Stimulated activated CD8-positive, alpha-beta memory T cell treated with anti-CD3 and anti-CD28 coated beads, Interleukin-15, amount 100 ng/mL, for 24 hours (primary cell): ENCODE measurements around the gene PPP4R1.
"Not testable (repeated sequence)": the region's sequence is repeated elsewhere in the genome, so short reads cannot be mapped to it uniquely, and the experiment has no call there.

Experiments used
- DNase-seq: peaks from one replicate; pipeline ENCODE4 v3.0.0-alpha.2; 2020; ENCODE audit warnings: low read depth

The PPP4R1 gene

DNA sequence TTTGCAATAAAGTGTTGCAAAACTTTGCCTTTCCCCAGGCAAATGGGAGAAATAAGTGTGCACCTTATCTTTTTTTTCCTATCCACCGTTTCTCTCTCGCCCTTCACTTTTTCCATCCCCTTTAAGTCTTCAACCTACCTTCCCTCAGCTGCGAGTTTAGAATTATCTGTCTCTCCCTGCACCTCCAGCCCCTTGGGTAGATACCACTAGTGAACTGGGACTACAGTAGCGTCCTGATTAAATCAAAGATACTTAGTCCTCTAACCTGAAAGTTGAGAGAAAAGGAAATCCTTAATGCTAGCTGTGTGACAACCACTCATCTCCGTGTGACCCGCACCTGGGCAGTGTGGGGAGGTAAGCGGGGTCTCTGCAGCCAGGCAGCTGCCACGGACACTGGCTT is 16.1 kb upstream of the PPP4R1 start:
- DNase-seq = no peak

DNA sequence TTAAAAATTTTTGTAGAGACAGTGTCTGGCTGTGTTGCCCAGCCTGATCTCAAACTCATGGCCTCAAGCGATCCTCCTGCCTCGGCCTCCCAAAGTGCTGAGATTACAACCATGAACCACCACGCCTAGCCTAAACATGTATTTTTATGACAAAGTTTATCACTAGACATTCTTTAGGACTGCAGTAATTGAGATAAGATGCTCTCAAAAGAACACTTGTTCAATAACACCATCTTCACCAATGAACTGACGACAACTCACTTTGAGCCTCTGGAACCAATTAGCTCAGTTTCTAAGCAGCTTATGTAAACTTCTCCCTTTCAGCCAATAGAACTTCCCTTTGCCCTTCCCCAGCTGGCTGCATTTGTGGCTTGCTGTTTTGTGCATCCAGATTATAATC is 15.3 kb upstream of the PPP4R1 start:
- DNase-seq = no peak

DNA sequence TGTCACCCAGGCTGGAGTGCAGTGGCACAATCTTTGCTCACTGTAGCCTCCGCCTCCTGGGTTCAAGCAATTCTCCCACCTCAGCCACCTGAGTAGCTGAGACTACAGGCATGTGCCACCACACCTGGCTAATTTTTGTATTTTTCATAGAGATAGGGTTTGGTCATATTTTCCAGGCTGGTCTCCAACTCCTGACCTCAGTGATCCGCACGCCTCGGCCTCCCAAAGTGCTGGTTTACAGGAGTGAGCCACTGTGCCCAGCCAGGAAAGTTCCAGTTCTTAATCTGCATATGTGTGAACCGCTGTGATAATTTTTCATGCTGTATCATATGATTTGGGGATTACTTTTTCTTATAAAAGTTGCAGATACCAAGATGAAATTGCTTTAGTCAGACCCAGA is 14.6 kb upstream of the PPP4R1 start:
- DNase-seq = no peak

DNA sequence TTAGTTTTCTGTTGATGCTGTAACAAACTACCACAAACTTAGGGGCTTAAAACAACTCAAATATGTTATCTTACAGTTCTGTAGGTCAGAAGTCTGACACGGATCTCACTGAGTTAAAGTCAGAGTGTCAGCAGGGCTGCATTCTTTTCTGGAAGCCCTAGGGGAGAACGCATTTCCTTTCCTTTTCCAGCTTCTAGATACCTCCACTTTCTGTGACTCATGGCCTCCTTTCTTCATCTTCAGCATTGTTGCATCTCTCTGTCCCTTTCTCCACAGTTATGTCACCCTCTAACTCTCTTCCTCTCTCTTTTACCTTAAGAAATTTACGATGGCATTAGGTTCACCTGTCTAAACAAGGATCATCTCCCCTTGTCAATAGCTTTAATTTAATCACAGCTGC is 13.3 kb upstream of the PPP4R1 start:
- no peak for DNase-seq

DNA sequence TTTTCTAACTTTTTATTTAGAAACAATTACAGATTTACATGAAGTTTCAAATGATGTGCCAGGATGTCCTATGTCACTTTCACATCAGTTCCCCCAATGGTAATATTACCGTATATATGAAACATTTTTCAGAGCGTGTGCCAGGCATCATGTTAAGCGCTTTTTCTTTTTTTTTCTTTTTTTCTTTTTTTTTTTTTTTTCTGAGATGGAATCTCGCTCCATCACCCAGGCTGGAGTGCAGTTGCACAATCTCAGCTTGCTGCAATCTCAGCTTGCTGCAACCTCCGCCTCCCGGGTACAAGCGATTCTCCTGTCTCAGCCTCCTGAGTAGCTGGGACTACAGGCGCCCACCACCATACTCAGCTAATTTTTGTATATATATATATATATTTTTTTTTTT is 5.6 kb upstream of the PPP4R1 start:
- DNase-seq = no peak

DNA sequence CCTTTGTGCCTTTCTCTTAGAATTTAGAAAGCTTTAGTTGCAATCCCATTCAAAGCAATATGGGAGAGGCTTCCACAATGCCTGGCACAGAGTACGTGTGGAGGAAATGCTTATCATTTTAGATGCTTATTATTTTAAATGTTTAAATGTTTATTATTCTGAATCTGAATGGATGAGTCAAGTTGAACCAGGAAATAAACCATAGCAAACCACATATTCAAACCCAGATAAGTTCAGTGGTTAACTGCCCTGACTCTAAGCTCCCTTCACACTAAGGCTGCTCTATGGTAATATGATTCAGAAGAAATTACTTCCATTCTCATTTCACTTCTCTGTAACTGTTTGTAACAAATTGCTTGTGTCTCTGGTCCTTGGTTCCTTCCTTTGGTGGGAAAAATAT is 5.2 kb upstream of the PPP4R1 start:
- no peak for DNase-seq

DNA sequence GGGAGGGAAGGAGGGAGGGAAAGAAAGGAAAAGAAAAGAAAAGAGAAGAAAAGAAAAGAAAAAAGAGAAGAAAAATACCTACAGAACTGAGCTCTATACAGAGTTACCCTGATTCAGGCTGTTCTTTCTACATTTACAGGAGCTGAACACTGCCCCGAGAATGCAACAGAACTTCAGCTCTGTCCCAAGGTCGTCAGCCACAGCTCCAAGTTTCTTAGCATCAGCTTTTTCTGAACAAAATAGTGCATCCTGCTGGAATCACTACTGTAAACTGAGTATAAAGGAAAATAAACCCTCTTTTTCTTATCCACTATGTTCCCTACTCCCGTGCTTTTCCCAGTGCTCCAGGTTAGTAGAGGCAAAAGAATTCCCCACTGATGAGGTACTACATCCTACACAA is 4.7 kb upstream of the PPP4R1 start:
- no peak for DNase-seq

DNA sequence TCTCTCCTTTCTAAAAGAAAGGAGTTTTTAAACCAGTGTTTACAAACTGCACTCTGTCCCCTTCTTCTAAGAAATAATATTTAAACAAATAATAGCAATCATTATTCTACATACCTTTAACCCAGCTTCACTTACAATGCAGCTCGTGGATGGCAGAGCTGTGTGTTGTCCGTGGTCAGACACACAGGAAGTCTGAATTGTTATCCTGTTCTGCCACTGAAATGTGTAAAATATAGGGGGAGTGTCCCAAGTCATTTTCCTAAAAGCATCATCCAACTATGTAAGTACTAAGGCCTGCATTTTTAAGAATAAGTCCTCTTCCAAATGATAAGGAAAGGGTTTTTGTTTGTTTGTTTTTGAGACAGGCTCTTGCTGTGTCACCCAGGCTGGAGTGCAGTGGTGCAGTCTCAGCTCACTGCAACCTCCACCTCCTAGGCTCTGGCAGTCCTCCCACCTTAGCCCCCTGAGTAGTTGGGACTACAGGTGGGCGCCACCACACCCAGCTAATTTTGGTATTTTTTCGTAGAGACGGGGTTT is 2.7 kb upstream of the PPP4R1 start:
- DNase-seq = no peak

DNA sequence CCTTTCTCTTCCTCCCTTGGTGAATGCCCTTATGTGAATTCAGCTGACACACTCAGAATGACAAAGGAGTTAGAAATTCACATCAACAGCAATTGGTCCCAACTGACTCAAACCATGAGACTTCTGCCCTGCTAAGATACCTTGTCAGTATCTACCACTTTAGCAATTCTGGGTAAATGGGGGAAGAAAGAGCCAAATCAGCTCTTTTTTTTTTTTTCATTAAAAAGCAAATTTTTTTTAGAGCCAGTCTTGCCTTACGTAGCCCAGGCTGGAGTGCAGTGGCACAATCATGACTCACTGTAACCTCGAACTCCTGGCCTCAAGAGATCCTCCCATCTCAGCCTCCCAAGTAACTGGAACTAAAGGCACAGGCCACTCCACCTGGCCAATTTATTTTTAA is 1.7 kb upstream of the PPP4R1 start:
- no peak for DNase-seq

DNA sequence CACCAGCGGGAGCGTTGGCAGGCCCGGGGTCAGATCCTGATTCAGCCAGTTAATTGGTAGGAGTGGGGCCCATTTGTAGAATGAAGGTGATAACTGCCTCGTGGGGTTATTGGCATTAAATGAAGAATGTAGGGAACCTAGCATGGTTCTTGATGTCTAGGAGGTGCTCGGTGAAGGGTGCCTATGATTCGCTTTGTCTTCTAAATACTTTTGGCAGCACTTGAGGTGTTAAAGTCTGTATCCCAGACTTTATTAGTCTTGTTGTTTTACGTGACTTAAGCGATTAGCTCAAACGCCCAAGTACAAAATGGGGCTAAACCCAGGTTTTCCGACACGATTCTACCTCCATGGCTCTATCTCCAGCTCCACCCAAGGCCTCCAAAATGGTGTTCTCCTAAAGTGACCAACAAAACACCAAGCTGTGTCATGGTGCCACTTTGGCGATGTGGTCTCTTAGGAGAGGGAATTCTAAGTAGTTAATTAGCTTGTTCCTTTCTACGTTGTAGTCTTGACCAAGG is 980 bp upstream of the PPP4R1 start:
- DNase-seq = no peak

DNA sequence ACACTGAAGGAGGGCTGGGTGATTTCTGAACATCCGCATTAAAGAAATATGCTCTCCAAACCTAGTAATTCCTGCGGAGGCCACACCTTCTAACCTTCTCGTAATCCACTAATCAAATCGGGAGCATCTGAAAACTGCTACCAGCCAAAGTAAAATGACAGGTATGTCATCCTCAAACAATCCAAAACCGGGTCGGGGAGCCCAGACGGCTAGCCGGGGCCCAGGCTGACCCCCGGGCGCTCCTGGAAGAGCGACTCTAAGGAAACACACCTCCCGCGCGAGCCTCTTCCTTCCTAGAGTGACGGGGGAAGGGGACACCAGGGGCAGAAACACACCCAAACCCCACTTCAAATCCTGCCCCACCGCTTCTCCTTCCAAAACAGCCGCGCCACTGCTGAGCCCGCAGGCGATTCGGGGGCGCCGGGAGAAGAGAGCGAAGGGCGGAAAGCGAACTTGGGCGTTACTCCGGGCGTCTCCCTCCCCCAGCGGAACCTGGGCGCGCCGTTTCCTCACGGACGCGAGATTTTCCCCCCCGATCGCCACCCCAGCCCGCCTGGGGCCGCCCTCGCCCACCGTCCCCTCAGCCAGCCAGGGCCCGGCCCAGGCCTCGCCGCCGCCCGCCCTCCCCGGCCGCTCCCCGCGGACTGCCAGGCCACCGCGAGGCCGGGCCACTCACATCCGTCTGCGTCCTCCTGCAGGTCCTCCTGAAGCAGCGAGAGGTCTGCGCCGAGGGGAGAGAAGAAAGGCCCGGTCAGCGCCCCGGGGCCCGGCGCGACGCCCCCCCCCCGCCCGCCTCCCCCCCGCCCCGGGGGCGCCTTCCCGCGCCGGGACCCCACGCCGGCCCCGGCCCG is 584 bp downstream of the PPP4R1 start:
- peak; percentile 10 for DNase-seq

DNA sequence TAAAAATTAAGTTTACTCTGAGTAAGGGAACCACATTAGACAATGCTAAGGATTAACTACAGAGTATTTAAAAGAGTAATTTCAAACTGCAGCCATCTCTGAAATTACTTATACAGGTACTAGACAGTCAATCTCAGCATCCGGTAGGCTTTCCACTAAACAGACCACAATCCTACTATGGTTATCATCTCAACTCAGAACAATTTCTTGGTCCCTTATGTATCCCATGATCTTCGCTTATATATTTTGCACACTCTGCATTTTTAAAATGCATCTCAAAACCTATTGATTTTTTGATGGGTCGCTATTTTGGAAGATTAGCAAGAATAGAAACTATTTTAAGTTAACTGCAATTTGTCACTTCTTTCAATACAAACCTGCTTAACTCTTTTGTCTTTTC is 1.4 kb downstream of the PPP4R1 start:
- DNase-seq = no peak

DNA sequence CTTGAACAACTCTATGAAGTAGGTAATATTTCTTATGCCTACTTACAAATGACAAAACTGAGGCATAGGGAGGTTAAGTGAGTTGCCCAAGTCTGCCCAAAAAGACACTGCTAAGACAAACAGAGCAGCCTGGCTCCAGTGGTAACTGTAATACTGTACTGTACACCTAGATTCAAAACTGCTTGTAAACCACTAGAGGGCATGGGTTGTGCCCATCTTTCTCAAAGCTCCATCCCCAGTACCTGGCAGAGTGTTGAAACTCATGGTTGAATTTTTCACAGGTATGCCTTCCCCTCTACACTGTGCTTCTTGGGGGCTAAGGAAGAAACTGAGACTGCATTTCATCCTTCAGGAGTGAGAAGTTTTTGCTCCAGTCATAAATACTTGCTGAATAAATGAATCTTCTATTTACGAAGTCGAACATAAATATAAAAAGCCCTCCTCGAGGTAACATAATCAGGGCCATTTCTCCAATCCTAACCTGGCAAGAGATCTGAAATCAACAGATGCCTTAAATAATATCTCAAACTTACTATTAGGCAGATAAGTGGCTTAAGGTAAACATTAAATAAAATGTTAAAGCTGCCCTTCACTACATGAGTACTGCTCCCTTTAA is 2.0 kb downstream of the PPP4R1 start:
- no peak for DNase-seq

DNA sequence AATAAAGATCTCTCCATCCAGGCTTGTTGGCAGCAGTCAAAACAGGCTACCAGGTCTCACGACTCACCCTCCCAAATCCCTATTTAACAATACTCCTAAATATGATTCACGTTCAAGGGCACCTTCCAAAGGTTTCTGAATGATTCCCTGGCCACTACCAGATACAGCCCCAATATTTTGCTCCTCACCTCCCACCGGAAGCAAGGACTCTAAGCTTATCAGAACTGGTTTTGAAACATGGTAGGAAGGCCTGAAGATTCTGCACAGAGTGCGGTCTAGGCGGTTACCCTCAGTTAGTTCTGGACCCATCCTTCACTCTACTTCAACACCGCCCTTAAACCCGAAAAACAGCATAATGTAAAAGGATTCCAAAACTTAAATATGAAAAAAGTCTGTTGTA is 5.2 kb downstream of the PPP4R1 start:
- DNase-seq = no peak

DNA sequence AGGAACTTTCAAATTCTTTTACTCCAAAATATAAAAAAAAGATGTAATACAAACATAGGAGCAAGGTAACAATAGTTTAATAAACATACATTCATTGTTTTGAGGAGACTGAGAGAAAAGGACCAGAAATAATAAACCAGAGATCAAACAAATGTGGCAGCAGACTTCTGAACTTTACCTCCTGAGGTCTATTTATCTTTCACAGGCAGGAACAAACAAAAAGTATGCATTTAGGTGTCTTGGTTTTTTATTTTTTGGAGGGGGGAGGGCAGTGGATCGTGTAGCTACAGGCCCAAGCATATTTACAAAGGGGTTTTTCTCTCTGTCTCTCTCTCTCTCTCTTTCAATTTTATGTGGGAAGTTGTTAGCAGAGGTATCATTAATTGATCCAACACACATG is 5.6 kb downstream of the PPP4R1 start:
- DNase-seq = no peak

DNA sequence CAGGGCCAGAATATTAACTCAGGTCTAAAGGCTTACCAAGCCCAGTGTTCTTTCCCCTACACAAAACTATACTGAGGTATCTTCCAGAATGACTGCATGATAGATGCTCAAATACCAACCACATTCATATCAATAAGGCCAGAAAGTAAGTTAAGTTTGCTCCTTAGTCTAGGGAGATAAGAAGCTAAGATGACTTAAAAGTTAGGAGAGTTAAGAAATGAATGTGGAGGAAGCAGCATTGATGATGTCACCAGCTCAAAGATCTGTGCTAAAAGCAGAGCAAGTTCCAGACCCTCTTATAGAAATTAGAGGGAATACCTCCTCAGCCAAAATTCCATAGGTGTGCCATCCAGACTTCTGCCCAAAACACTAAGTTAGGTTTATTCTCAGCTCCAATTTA is 6.1 kb downstream of the PPP4R1 start:
- no peak for DNase-seq

DNA sequence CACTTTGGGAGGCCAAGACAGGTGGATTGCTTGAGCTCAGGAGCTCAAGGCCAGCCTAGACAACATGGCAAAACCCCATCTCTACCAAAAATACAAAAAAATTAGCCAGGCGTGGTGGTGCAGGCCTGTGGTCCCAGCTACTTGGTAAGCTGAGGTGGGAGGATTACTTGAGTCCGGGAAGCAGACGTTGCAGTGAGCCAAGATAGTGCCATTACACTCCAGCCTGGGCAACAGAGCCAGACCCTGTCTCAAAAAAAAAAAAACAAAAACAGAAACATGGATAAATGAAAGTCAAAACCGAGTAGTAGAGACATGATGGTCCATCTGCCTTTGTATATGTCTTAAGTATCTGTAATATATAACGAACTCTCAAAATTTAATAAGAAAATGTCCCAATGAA is 7.2 kb downstream of the PPP4R1 start:
- DNase-seq = not testable (repeated sequence)

DNA sequence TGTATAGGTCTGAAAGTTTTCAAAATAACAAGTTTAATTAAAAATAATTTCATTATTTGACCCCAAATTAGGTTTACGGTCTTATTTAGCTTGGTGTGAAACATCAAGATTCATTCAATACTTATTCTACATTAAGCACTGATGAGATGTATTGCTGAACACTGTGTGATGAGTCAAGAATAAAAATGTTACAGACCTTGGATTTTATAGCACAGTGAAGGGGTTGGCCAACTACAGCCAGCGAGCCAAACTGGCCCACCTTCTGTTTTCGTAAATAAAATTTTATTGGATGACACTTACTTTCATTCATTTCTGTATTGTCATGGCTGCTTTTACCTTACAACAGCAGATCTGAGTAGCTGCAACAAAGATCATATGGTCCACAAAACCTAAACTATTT is 8.3 kb downstream of the PPP4R1 start:
- no peak for DNase-seq

DNA sequence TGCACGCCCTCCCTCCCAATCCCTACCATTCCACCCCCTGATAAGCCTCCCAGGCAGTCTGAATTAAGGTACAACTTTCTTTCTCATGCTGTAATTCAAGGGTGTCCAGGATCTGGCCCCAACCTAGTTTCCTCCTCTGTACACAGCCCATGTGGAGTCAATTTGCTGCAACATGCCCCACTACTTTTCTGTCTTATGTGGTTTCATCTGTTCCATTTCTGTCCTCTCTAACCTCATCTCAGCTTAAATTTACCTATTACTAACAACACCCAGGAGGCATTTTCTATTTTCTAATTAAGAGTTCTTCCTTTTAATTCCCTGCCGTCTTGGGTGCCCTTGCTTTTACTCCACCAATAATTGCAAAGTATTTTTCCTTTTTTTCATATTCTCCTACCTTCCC is 10.0 kb downstream of the PPP4R1 start:
- no peak for DNase-seq

DNA sequence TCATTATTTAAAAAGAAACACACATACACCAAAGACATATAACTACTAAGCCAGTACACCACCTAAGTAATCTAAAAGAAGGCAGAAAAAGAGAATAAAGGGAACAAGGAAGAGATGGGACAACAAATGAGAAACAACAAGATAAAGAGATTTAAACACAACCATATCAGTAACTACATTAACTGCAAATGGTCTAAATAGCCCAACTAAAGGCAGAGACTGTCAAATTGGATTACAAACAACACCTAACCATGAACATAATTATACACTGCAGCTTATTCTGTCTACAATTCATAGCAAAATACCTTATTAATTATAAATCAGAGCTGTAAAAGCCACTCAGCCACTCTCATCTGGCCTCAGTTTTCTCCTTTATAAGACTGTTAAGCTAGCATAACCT is 15.0 kb downstream of the PPP4R1 start:
- DNase-seq = no peak

DNA sequence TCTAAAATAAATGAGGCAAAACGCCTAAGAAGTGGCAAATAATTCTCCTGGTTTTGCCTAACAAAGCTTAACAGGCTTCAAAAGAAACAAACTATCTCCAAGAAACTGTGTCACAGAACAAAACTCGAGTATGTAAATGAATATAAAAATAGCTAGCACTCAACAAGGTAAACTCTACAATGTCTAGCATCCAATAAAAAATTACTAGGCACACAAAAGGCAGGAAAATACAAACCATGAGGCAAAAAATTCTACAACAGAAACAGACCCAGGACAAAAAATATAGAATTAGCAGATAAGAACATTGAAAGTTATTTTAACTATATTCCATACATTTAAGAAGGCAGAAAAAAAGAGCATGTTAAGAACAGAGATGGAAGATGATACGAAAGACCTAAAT is 16.8 kb downstream of the PPP4R1 start:
- no peak for DNase-seq

DNA sequence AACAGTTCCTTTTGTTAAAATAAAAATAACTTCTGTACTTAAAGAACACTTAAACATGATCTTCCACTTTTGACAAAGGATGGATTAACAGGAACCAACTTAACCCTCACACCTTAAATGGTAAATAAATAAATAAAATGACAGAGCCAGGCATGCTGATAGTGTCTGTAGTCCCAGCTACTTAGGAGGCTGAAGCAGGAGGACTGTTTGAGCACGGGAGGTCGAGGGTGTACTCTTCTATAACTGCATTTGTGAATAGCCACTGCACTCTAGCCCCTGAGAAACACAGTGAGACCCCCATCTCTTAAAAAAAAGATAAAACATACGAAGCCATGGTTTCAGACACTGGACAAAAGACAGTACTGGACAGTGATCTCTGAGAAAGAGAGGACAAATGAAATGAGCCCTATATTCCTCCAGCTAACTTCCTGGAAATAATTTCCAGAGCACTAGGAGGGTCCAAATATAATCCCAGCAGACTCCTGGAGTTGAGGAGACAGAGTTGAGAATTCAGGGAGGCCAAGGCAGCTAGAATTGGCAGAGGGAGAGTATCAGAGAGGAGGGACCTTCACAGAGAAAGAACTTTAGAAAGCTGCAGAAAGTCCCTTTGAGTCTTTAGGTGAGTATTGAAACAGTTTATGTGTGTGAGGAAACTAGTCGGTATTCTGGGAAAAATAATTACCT is 17.4 kb downstream of the PPP4R1 start:
- no peak for DNase-seq

DNA sequence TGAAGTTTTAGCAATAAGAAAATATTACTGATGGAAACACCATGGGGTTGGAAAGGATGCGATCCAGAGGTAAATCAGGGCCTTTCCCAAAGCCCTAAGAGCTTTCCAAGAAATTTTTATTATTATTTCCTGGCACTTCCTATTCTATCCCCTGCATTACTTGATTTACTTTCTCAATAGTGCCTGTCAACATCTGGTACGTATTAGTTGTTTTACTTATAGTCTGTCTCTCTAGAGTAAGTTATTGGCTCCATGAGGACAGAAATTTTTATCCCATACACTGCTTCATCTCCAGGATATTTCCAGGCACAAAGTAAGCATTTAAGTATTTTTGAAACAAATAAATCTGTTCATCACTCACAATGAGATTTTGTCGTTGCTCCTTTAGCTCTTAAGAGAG is 18.1 kb downstream of the PPP4R1 start:
- DNase-seq = no peak
